ENCODE measurements around the gene ONECUT1.
A peak's percentile ranks its signal among the peaks of the same experiment; 100 is the strongest.

Gene ONECUT1

DNA sequence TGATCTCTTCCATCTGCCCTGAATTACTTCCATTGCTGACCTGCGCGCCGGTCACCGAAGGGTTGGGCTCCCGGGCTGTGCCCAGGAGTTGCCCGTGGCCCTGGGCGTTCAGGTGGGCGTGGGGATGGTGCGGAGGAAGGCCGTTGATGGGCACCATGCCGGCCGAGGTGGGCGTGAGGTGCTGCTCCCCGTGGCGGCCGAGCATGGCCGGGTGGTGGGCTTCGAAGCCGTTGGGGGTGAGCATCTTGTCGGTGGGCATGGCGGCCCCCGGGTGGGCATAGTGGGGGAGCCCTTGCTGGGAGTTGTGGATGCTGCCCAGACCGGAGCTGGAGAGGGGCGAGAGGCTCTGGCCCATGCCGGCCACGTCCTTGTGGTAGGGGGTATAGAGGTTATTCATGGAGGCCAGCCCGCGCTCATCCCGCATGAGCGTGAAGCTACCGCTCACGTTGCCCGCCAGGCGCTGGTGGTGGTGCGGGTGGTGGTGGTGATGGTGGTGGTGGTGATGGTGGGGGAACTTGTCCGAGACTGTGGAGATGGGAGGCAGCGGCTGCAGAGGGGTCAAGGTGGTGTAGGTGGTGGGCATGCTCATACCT, 1.0 kb downstream of the ONECUT1 start:
- DNase-seq, result no peak
- H3K27me3 ChIP-seq, result peaks cover 16 to 69% of the 10 kb centered on the region in 2 donors
- H3K4me3 ChIP-seq, result peak overlapping the region; percentile 48 to 56

DNA sequence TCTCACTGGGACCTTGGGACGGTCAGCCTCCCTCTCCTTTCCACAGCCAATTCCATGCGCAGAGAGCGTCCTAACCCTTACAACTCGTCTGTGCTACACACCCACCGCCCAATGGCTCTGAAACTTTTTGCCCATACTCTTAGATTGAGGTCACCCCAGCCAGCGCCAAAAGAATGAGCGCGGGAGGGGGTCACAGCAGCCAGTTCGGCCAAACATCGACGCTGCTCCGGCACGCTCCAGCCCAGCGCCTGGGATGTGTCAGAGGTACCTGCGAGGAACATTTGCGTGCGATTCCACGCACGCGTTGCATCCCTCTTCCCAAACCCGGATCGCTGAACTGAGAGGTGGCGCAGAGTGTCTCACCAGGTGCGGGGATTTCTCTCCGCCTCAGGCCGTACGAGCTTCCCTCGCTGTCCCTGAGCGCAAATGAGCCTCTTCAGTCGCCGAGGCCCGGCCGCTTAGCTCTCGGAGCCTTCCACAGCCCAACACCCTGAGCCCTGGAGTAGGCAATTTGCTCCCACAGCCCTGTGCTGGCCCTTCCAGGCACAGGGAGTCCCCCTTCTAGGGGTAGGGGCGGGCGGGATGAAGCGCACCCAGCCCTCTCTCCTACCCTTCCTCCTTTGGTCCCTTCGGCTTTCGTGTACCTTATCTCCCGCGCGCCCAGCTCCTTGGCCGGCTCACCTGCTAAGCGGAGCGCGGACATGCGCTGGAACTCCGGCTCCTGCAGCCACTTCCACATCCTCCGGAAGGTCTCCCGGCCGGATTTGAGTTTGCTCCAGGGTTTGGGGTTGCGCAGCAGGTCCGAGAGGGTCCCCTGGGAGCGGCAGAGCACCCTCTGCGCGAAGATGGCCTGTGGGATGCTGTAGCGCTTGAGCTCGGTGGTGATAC, 1.8 kb downstream of the ONECUT1 start:
- Histone ChIP-seq H3K4me1 (peaks cover 0 to 77% (median 72%) of the 10 kb centered on the region in 4 donors), H3K27me3 (peaks cover 16 to 77% of the 10 kb centered on the region in 2 donors), H3K36me3 (no peaks in the 10 kb centered on the region), H3K9me3 (no peaks in the 10 kb centered on the region), H3K27ac (no peak overlapping the region), H3K4me3 (no peak overlapping the region)
- TF ChIP-seq, protein P1, sequence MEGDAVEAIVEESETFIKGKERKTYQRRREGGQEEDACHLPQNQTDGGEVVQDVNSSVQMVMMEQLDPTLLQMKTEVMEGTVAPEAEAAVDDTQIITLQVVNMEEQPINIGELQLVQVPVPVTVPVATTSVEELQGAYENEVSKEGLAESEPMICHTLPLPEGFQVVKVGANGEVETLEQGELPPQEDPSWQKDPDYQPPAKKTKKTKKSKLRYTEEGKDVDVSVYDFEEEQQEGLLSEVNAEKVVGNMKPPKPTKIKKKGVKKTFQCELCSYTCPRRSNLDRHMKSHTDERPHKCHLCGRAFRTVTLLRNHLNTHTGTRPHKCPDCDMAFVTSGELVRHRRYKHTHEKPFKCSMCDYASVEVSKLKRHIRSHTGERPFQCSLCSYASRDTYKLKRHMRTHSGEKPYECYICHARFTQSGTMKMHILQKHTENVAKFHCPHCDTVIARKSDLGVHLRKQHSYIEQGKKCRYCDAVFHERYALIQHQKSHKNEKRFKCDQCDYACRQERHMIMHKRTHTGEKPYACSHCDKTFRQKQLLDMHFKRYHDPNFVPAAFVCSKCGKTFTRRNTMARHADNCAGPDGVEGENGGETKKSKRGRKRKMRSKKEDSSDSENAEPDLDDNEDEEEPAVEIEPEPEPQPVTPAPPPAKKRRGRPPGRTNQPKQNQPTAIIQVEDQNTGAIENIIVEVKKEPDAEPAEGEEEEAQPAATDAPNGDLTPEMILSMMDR (IDR thresholded peaks at IDR 0.05), result no peak
- intact Hi-C loops (cut with DNase I; ENCODE audit: low total_unique reads), result no loop called here
- no peak for DNase-seq

More for the DNA sequence above, 1.0 kb downstream of the ONECUT1 start:
- Histone ChIP-seq H3K27ac (no peak overlapping the region), H3K36me3 (no peaks in the 10 kb centered on the region), H3K4me1 (peaks cover 0 to 70% (median 65%) of the 10 kb centered on the region in 4 donors), H3K9me3 (no peaks in the 10 kb centered on the region)
- intact Hi-C loops (cut with DNase I; ENCODE audit: low total_unique reads), result no loop called here
- TF ChIP-seq, protein P1 (IDR thresholded peaks at IDR 0.05), result no peak

DNA sequence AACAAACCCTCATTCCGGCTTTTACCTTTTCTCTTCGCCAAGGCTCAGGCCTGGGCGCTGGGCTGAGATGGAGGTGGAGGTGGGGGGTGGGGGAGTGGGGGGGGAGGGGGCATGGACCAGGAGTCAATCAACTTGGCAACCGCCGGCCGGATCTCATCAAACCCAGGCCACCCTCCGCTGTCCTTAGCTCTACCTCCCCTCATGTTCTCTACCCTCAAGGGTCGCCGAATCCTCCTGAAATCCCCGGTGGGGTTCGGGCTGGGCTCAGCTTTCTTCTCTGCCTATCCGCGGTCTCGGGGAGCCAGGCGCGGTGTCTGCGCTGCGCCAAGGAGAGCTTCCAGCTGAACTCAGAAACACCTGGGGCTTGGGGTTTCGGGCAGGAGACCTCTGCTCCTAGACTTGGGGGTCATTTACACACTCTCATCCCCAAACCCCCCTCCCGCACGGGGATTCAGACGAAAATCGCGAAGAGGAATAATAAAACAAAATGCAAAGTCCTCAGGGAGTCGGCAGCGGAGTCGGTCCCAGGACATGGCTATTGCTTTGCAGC, 2.5 kb downstream of the ONECUT1 start:
- H3K4me1 ChIP-seq, result peaks cover 0 to 80% (median 73%) of the 10 kb centered on the region in 4 donors
- H3K27ac ChIP-seq, result no peak overlapping the region

DNA sequence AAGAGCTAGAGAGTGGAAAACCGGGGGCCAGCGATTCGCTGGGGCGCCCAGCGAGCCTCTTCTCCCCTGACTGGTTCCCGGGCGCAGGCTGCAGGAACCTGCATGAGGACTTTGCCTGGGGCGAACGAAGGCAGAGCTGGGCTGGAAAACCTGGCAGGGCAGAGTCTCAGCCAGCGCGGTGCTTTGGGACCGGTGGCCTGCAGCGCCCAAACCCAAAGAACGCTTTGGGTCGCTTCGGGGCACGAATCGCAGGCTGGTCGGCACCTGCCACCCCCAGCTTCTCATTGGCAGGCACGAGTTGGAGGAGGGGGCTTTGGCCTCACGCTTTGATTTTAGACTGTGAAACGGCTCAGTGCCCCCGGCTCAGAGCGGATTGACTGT, 3.0 kb downstream of the ONECUT1 start:
- Histone ChIP-seq H3K4me1 (peaks cover 0 to 80% (median 73%) of the 10 kb centered on the region in 4 donors), H3K27me3 (peaks cover 16 to 89% of the 10 kb centered on the region in 2 donors)
- no peak for DNase-seq

More for the DNA sequence above, 2.5 kb downstream of the ONECUT1 start:
- TF ChIP-seq, protein P1 (IDR thresholded peaks at IDR 0.05), result no peak
- DNase-seq, result no peak
- intact Hi-C loops (cut with DNase I; ENCODE audit: low total_unique reads), result no loop called here
- H3K9me3 ChIP-seq, result no peaks in the 10 kb centered on the region
- no peaks in the 10 kb centered on the region for H3K36me3 ChIP-seq
- peaks cover 16 to 84% of the 10 kb centered on the region in 2 donors for H3K27me3 ChIP-seq
- H3K4me3 ChIP-seq, result no peak overlapping the region

DNA sequence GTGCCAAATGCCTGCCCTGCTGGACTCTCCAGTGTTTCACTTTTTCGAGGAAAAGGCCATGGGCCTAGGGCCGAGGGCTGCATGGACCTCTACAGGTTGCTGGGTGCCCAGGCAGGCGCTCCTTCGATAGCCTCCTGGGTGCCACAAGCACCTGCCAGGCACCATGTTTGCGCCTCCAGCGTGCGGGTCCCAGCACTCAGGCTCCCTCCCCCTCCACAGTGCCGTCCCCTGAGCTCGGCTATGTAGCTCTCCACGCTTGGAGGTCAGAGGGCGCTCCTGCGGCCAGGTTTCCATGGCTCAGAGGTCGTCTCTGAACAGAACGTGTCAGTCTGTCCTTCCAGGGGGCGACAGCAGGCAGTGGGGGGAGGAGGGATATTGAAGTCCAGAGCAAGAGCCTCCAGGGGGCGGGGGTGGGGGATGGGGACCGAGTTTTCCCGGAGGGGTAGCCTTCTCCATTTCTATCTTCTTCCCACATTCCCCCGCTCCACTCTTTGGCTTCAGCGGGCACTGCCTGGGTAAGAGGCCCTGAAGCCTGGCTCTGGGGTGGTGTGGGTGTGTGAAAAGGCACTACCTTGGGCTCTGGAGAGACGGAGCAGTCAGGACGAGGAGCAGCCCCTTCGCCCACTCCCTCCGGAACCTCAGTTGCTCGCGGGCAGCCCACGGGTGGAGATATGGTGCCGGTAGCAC, 3.6 kb downstream of the ONECUT1 start:
- intact Hi-C loops (cut with DNase I; ENCODE audit: low total_unique reads), result no loop called here
- no peaks in the 10 kb centered on the region for H3K9me3 ChIP-seq
- DNase-seq, result no peak
- TF ChIP-seq, protein P1 (IDR thresholded peaks at IDR 0.05), result no peak
- no peaks in the 10 kb centered on the region for H3K36me3 ChIP-seq
- peaks cover 0 to 80% (median 73%) of the 10 kb centered on the region in 4 donors for H3K4me1 ChIP-seq
- H3K4me3 ChIP-seq, result no peak overlapping the region
- H3K27me3 ChIP-seq, result peaks cover 16 to 94% of the 10 kb centered on the region in 2 donors
- no peak overlapping the region for H3K27ac ChIP-seq

More for the DNA sequence above, 3.0 kb downstream of the ONECUT1 start:
- intact Hi-C loops (cut with DNase I; ENCODE audit: low total_unique reads), result no loop called here
- TF ChIP-seq, protein P1 (IDR thresholded peaks at IDR 0.05), result no peak
- Histone ChIP-seq H3K4me3 (no peak overlapping the region), H3K9me3 (no peaks in the 10 kb centered on the region), H3K27ac (no peak overlapping the region), H3K36me3 (no peaks in the 10 kb centered on the region)

Measured in tibial artery (tissue), 4 donors.